Liver (tissue), 9 donors: ENCODE measurements around the gene C1orf21. TPM values are rescaled to one million over a fixed set of nuclear protein-coding genes. Genes with fewer than 3 reads are reported as not detected.

Experiments used
- DNase-seq: peaks from one replicate; pipeline ENCODE4 v3.0.0-alpha.2; 2017; ENCODE audit warnings: low spot score
- H3K27ac ChIP-seq, 2 donors: one replicate each; pipeline ENCODE4 v1.7.0; 2013; ENCODE audit warnings: inconsistent platforms in 2 of 2, low read length in 2 of 2, control low read depth in 1 of 2, low read depth in 1 of 2, mild to moderate bottlenecking in 1 of 2
- H3K27me3 ChIP-seq, 4 donors: one replicate each; pipeline versions ENCODE4 v1.6.1 to v1.7.0; 2013; ENCODE audit warnings: low read length in 3 of 4, inconsistent platforms in 1 of 4, mild to moderate bottlenecking in 1 of 4, moderate library complexity in 1 of 4; ENCODE audit not compliant: control insufficient read depth in 4 of 4, insufficient read depth in 4 of 4
- H3K36me3 ChIP-seq, 4 donors: one replicate each; pipeline versions ENCODE4 v1.6.1 to v1.7.0; 2013; ENCODE audit warnings: low read length in 3 of 4, mild to moderate bottlenecking in 3 of 4, low read depth in 1 of 4, moderate library complexity in 1 of 4; ENCODE audit not compliant: control insufficient read depth in 4 of 4, insufficient read depth in 3 of 4
- H3K4me1 ChIP-seq, 4 donors: one replicate each; pipeline versions ENCODE4 v1.6.1 to v1.7.0; 2013; ENCODE audit warnings: low read length in 3 of 4, mild to moderate bottlenecking in 3 of 4, moderate library complexity in 1 of 4; ENCODE audit not compliant: control insufficient read depth in 4 of 4, insufficient read depth in 4 of 4
- H3K4me3 ChIP-seq, 3 donors: one replicate each; pipeline versions ENCODE4 v1.6.1 to v1.7.0; 2013; ENCODE audit warnings: low read length in 3 of 3, control low read depth in 1 of 3, low read depth in 1 of 3, mild to moderate bottlenecking in 1 of 3
- H3K9ac ChIP-seq, 2 donors: one replicate each; pipeline ENCODE4 v1.7.0; 2013; ENCODE audit warnings: low read length in 2 of 2, mild to moderate bottlenecking in 2 of 2, moderate library complexity in 2 of 2, control low read depth in 1 of 2, low read depth in 1 of 2
- H3K9me3 ChIP-seq, 4 donors: one replicate each; pipeline versions ENCODE4 v1.6.1 to v1.7.0; 2013; ENCODE audit warnings: low read length in 3 of 4; ENCODE audit not compliant: control insufficient read depth in 4 of 4
- EGR1 ChIP-seq, 2 donors: IDR thresholded peaks; 2 replicates each; pipeline ENCODE4 v1.6.1; 2016 to 2018; ENCODE audit warnings: antibody characterized with exemption in 2 of 2, low read depth in 2 of 2
- FOXA1 ChIP-seq: IDR thresholded peaks from 2 replicates; pipeline ENCODE4 v1.6.1; 2016; ENCODE audit warnings: antibody characterized with exemption
- FOXA2 ChIP-seq: IDR thresholded peaks from 2 replicates; pipeline ENCODE4 v1.6.1; 2016; ENCODE audit warnings: antibody characterized with exemption
- GABPA ChIP-seq, 2 donors: IDR thresholded peaks in 1 of 2; conservative IDR thresholded peaks in 1 of 2; 2 replicates each; pipeline ENCODE4 v1.6.1; 2016; ENCODE audit warnings: antibody characterized with exemption in 2 of 2, mild to moderate bottlenecking in 1 of 2, moderate library complexity in 1 of 2
- HNF4A ChIP-seq, 2 donors: conservative IDR thresholded peaks; 2 replicates each; pipeline ENCODE4 v1.6.1; 2016; ENCODE audit warnings: antibody characterized with exemption in 2 of 2, mild to moderate bottlenecking in 2 of 2
- JUND ChIP-seq, 2 donors: IDR thresholded peaks; 2 replicates each; pipeline ENCODE4 v1.6.1; 2016; ENCODE audit warnings: antibody characterized with exemption in 2 of 2
- RXRA ChIP-seq, 2 donors: IDR thresholded peaks; 2 replicates each; pipeline ENCODE4 v1.6.1; 2017 to 2018; ENCODE audit warnings: antibody characterized with exemption in 2 of 2, mild to moderate bottlenecking in 1 of 2
- SP1 ChIP-seq: IDR thresholded peaks from 2 replicates; pipeline ENCODE4 v1.6.1; 2018; ENCODE audit warnings: antibody characterized with exemption, mild to moderate bottlenecking
- WGBS: extraction: QIAGEN DNeasy Blood & Tissue Kit; methylation state at CpG from one replicate; pipeline ENCODE4 v1.1.7; 2013; 5-methylcytosine and 5-hydroxymethylcytosine counted together
- polyA plus RNA-seq, 2 donors: library from polyadenylated mRNA; stranded (reverse) in 1 of 2; unstranded in 1 of 2; fragments of 200-250 nt in 1 of 2; fragments of >200 nt in 1 of 2; fragmentation: Nextera tagmentation in 1 of 2; extraction: Ambion mirVana in 1 of 2; gene quantifications; one replicate each; pipeline versions ENCODE4 v1.2.1 to v1.2.3, GENCODE V29; 2013 to 2015
- total RNA-seq, 2 donors: library from RNA; depleted of rRNA; stranded (reverse); fragments of >200 nt; gene quantifications; one replicate each; pipeline ENCODE4 v1.2.3, GENCODE V29; 2014
- TF ChIP-seq, protein P1 (sequence below): IDR thresholded peaks from 2 replicates; pipeline ENCODE4 v1.6.1; 2016; ENCODE audit warnings: antibody characterized with exemption
- TF ChIP-seq, protein P2 (sequence below): IDR thresholded peaks from 2 replicates; pipeline ENCODE4 v1.6.1; 2016; ENCODE audit warnings: antibody characterized with exemption
- TF ChIP-seq, protein P3 (sequence below): fragments of 150-350 bp; IDR thresholded peaks from 2 replicates; pipeline ENCODE4 v1.5.1; 2017; ENCODE audit warnings: improper control_type of control experiment, low read depth, low read length; ENCODE audit not compliant: missing input control
- TF ChIP-seq, protein P4 (sequence below): IDR thresholded peaks from 2 replicates; pipeline ENCODE4 v1.6.1; 2016; ENCODE audit warnings: antibody characterized with exemption, mild to moderate bottlenecking
- donor health status: healthy.
- donor health status: healthy.
- donor health status: healthy.
- donor health status: healthy.
- donor health status: healthy.

C1orf21 gene
- total and polyA plus RNA-seq, 4 donors, result 2.3 to 21.3 (median 13.4) TPM

DNA sequence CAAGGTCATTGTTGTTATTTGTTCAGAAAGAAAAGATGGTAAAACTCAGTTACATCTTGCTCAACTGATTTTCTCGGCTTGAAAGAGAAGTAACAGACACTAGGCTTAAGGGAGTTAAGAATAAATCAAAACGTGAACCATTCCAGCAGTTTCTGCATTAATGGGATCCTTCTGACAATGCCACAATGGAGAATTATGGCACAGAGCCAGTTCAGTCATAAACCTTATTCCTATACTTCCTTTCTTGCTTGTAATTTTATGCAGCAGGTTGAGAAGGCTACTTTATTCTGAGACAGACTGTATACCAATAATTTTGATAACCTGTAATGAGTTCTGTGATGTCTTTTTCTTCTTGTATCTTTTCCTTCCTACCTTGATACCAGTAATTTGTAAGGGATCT is 167.0 kb downstream of the C1orf21 start (continued):
- TF ChIP-seq FOXA2, result no peak

DNA sequence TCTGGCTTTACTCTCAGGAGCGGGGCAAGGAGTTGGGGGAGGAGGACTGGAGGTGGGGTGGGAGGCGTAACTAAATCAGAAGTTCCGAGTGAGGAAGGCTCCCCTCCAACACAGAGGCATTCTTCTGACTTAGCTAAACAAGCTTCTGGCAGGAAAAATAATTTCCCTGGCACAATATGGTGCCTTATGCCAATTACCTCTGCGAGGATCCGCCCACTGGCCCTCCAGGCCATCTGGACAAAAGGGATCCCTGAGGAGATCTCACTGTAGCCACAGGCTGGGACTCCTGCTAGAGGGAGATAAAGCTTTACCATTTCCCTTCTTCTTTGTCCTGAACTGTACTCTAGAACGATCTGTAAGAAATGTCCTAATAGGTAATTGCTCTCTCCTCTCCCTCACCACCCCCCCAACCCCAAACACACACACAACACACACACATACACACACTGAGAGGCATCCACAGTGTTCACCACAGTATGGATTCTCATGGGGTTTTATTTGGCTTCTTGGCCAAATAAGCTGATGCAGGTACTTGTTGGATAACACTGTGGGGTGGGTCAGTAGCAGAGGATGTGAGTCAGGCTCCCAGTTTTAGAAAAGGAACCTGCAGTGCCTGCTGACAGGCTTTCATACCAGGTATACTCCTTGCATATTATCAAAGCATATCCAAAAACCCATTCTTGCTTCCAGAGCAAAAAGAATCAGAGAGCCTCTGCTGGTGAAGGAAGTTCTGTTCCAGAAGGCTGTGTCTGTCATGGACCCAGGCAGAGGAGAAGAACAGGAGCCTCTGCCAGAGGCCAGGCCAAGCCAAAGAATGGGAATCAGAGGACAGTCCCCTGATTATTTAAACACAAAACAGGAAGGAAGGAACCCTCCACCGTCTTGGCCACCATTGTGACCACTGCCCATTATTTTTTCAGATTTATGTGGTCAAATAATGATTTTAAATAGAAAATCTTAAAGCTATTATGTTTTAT is 169.1 kb downstream of the C1orf21 start:
- Histone ChIP-seq H3K4me1 (no peaks in the 10 kb centered on the region), H3K27me3 (no peaks in the 10 kb centered on the region), H3K27ac (no peak overlapping the region), H3K9ac (no peak overlapping the region), H3K4me3 (no peak overlapping the region), H3K36me3 (no peaks in the 10 kb centered on the region), H3K9me3 (no peaks in the 10 kb centered on the region)
- TF ChIP-seq, protein P1, sequence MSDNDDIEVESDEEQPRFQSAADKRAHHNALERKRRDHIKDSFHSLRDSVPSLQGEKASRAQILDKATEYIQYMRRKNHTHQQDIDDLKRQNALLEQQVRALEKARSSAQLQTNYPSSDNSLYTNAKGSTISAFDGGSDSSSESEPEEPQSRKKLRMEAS, result no peak
- no peak for TF ChIP-seq EGR1 (IDR thresholded peaks at IDR 0.05; ENCODE audit: low read depth in 2 of 2)
- TF ChIP-seq FOXA2, result no peak
- TF ChIP-seq JUND (IDR thresholded peaks at IDR 0.05), result no peak
- no peak for TF ChIP-seq SP1
- TF ChIP-seq, protein P2, sequence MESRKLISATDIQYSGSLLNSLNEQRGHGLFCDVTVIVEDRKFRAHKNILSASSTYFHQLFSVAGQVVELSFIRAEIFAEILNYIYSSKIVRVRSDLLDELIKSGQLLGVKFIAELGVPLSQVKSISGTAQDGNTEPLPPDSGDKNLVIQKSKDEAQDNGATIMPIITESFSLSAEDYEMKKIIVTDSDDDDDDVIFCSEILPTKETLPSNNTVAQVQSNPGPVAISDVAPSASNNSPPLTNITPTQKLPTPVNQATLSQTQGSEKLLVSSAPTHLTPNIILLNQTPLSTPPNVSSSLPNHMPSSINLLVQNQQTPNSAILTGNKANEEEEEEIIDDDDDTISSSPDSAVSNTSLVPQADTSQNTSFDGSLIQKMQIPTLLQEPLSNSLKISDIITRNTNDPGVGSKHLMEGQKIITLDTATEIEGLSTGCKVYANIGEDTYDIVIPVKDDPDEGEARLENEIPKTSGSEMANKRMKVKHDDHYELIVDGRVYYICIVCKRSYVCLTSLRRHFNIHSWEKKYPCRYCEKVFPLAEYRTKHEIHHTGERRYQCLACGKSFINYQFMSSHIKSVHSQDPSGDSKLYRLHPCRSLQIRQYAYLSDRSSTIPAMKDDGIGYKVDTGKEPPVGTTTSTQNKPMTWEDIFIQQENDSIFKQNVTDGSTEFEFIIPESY, result no peak
- TF ChIP-seq, protein P3, sequence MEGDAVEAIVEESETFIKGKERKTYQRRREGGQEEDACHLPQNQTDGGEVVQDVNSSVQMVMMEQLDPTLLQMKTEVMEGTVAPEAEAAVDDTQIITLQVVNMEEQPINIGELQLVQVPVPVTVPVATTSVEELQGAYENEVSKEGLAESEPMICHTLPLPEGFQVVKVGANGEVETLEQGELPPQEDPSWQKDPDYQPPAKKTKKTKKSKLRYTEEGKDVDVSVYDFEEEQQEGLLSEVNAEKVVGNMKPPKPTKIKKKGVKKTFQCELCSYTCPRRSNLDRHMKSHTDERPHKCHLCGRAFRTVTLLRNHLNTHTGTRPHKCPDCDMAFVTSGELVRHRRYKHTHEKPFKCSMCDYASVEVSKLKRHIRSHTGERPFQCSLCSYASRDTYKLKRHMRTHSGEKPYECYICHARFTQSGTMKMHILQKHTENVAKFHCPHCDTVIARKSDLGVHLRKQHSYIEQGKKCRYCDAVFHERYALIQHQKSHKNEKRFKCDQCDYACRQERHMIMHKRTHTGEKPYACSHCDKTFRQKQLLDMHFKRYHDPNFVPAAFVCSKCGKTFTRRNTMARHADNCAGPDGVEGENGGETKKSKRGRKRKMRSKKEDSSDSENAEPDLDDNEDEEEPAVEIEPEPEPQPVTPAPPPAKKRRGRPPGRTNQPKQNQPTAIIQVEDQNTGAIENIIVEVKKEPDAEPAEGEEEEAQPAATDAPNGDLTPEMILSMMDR, result no peak
- no peak for TF ChIP-seq FOXA1
- TF ChIP-seq RXRA (IDR thresholded peaks at IDR 0.05), result no peak
- no peak for TF ChIP-seq HNF4A (conservative IDR thresholded peaks at IDR 0.05)
- WGBS, result 90% methylated on average over 7 of the region's 7 CpGs
- DNase-seq, result no peak

DNA sequence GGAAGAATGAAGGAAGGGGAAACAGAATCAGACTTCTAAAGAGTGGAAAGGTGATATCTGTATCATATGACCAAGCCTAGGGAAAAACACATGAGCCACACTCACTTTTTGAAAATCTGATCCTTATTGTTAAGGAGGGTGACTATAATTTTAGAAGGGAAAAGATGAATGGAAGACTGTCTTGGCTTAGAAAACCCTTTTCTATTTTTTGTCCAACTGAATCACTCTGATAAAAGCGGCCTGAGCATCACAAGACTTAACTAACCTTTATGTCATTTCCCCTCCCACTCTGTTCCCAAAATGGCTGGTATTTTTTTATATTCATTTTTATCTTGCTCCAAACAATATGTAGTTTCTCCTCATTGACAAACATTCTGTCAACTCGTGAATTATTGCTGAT is 169.8 kb downstream of the C1orf21 start:
- Histone ChIP-seq H3K9ac (no peak overlapping the region), H3K27ac (no peak overlapping the region), H3K27me3 (no peaks in the 10 kb centered on the region), H3K36me3 (no peaks in the 10 kb centered on the region), H3K4me3 (no peak overlapping the region), H3K9me3 (no peaks in the 10 kb centered on the region), H3K4me1 (no peaks in the 10 kb centered on the region)
- WGBS, result 76% methylated on average over 2 of the region's 2 CpGs
- TF ChIP-seq FOXA2 (no peak), SP1 (no peak), GABPA (IDR thresholded peaks at IDR 0.05 in 1 of 2, conservative IDR thresholded peaks at IDR 0.05 in 1 of 2) (no peak), HNF4A (conservative IDR thresholded peaks at IDR 0.05) (no peak), FOXA1 (no peak), RXRA (IDR thresholded peaks at IDR 0.05) (no peak), EGR1 (IDR thresholded peaks at IDR 0.05; ENCODE audit: low read depth in 2 of 2) (no peak), JUND (IDR thresholded peaks at IDR 0.05) (no peak)
- TF ChIP-seq, protein P4, sequence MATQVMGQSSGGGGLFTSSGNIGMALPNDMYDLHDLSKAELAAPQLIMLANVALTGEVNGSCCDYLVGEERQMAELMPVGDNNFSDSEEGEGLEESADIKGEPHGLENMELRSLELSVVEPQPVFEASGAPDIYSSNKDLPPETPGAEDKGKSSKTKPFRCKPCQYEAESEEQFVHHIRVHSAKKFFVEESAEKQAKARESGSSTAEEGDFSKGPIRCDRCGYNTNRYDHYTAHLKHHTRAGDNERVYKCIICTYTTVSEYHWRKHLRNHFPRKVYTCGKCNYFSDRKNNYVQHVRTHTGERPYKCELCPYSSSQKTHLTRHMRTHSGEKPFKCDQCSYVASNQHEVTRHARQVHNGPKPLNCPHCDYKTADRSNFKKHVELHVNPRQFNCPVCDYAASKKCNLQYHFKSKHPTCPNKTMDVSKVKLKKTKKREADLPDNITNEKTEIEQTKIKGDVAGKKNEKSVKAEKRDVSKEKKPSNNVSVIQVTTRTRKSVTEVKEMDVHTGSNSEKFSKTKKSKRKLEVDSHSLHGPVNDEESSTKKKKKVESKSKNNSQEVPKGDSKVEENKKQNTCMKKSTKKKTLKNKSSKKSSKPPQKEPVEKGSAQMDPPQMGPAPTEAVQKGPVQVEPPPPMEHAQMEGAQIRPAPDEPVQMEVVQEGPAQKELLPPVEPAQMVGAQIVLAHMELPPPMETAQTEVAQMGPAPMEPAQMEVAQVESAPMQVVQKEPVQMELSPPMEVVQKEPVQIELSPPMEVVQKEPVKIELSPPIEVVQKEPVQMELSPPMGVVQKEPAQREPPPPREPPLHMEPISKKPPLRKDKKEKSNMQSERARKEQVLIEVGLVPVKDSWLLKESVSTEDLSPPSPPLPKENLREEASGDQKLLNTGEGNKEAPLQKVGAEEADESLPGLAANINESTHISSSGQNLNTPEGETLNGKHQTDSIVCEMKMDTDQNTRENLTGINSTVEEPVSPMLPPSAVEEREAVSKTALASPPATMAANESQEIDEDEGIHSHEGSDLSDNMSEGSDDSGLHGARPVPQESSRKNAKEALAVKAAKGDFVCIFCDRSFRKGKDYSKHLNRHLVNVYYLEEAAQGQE, result no peak
- TF ChIP-seq, protein P2, result no peak
- TF ChIP-seq, protein P3, result no peak
- no peak for DNase-seq
